HG03095 (cell line): ENCODE data around the gene CTTN.

Experiments
- ATAC-seq: cut with Tn5 transposase; IDR thresholded peaks from one replicate; pipeline ENCODE4 v1.9.1; 2021; ENCODE audit warnings: moderate library complexity; ENCODE audit not compliant: unreplicated experiment

The CTTN gene

DNA sequence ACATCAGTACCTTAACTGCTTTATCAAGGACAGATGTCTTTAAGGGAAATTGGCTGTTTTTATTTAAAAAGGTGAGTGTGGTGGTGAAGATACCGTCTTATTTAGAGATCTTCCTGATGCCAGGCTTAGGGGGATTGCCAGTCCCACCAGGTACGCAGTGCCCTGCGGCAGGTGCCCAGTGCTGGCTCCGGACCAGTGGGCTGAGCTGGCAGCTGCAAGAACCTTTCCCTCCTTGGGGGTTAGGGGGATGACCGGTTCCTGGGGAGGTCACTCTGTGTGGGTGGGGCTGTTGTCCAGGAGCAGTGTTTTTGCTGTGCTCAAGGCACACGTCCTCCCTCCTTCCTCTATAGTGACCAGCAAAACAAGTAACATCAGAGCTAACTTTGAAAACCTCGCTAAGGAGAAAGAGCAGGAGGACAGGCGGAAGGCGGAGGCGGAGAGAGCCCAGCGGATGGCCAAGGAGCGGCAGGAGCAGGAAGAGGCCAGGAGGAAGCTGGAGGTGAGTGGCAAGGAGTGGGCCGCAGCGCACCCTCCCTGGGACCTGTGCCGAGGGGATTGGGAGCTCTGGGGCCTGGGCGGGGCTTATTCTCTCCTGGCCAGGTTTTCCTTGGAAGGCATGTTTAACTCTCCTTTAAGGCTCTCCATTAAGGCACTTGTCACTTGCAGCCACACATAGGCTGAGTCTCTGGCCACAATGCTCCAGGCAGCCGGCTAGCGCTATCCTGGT, 30.5 kb downstream of the CTTN start:
- ATAC-seq = no peak

DNA sequence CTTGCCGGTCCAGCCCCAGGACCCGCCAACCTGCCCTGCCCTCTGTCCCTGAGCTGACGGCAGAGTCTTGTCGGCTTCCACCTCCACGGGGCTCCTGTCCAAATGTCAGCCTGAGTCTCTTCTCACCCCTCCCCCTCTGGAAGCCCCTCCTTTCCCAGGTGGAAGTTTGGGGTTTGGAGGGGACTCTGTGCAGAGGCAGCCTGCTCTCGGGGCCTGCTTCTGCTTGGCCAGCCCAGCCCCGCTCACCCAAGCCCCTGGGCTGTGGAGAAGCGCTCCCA, 31.0 kb downstream of the CTTN start:
- no peak for ATAC-seq

DNA sequence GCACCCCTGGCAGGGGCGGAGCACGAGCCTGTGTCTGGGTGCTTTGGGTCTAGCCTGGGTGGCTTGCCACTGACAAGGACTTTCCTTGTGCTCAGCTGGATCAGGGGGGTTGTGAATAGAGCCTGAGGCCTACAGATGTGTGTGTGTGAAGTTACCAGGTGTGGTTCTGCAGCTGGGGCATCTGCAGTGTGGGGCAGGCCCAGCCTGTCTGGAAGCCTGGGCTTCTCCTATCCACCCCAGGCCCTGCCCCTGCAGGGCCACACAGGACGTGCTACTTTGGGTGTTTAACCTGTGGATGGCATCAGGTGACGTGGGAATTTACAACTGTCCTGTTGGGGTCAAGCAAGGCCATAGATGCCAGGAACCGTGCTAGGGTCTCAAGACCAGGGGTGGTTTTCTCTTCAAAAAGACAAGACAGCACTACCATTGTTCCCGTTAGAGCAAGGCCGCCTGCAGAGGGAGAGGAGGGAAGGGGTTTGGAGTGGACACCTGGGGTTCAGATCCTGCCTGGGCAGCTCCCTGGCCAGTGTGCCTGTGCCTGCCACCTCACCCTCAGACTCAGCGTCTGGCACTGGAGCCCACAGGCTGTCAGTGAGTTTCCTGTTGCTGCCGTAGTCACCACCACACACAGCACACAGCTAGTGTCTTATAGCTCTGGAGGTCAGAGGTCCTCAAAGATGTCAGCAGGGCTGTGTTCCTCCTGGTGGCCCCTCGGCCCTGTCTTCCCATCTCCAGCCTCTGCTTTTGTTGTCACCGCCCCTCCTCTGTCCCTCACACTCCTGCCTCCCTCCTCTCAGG, 31.6 kb downstream of the CTTN start:
- no peak for ATAC-seq

DNA sequence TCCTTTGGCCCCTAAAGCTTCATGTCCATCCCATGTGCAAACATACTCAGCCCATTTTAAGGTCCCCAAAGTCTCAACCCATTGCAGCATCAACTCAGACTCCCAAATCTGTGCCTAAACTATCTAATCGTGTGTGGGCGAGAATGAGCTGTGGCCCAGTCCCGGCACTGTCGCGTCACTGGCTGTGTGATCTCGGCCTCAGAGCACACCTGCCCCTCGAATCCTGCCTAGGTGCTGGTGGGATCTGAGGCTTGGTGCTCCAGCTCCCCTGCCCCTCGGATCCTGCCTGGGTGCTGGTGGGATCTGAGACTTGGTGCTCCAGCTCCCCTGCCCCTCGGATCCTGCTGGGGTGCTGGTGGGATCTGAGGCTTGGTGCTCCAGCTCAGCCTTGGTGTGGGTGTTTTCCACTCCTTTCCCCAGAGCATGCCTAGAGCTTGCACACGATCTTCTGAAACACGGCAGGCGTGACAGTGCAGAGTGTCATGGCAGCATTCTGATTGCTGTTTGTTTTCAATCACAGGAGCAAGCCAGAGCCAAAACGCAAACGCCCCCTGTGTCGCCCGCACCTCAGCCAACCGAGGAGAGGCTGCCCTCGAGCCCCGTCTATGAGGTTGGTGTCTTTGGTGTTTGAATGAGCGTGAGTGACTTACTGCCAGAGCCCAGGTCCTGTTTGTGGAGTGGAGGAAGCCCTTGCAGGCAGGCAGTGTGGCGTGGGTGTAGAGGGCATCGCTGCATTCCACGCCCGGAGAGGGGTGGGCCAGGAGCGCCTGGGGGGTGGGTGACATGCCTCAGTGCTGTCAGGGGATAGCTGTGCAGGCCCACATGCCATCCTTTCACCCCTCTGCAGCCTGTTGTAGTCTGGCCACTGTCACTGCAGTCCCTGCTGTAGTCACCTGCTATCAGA, 32.6 kb downstream of the CTTN start:
- ATAC-seq = no peak

DNA sequence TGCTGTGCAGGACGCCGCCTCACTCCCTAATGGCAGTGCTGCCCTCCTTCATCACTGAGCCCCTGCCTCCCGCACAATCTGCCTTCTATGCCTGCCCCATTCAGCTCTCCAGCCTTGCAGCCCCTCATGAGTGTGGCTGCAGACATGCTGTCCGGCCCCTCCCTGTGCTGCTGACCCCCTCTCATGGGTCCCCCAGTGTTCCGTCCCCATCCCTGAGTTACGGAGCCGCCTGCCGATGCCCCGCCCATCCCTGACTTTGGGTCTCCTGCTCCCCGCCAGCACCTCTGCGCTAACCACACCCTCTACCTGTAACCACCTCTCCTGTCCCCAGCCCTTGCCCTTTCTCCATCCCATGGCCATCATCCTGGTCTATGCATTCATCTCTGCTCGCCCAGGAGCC, 33.3 kb downstream of the CTTN start:
- no peak for ATAC-seq

DNA sequence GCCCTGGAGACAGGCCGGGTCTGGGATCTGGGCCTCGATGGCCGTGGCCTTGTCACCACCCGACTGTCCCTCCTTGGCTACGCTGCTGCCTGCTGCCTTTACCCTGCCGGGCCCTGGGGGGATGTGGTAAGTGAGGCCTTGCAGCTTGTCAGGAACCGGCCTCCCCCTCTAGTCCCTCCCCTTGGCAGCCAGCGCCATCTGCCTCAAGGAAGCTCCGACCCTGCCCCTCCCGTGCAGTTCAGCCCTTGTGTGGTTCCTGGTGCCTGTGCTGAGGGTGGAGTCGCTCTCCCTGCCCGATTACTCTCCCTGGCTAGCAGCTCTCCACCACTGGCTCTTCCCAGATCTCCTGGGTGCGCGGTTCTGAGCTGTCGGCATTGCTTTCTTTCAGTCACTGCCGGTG, 33.7 kb downstream of the CTTN start:
- no peak for ATAC-seq

DNA sequence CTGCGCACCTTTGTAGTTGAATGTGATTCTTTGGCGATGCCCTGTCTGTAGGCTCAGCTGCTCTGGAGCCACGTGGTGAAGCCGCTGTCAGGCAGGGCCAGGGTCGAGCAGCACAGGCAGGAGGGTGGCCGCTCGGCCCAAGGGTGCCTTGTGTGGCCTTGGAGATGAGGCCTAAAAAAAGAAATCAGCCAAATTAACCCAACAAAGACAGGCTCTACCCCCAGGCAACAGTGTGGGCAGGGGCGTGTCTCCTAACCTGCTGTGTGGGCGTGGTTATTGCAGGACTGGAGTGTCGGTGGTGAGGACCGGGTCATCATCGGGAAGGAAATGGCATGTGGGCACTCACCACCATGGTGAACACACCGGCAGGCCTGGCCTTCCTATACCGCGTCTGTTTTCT, 34.3 kb downstream of the CTTN start:
- ATAC-seq = no peak

DNA sequence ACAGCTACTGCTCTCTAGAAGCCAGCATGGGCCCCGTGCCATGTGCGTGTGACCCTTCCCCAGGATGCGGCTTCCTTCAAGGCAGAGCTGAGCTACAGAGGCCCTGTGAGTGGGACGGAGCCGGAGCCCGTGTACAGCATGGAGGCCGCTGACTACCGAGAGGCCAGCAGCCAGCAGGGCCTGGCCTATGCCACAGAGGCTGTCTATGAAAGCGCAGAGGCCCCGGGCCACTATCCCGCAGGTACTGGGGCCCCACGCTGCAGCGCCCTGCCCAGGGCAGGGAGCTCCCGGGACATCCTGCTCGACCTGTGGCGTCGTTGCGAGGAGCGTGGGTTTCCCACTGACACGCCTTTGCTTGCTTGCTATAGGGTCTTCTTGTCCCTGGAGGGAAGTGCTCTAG, 34.7 kb downstream of the CTTN start:
- ATAC-seq = no peak

DNA sequence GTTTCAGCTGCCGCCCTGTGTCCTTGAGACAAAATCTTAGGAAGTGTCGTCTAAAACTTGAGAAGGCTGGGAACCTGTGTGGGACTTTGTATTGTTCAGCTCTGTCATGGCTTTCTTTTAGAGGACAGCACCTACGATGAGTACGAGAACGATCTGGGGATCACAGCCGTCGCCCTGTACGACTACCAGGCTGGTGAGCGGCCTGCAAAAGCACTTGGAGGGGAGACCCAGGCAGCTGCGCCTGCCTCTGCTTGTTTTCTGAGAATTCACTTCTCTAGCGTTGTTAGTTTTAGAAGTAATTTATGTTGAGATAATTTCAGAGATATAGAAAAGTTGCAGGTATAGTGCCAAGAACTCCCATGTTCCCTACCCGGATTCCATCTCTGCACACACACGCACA, 35.2 kb downstream of the CTTN start:
- ATAC-seq = no peak

DNA sequence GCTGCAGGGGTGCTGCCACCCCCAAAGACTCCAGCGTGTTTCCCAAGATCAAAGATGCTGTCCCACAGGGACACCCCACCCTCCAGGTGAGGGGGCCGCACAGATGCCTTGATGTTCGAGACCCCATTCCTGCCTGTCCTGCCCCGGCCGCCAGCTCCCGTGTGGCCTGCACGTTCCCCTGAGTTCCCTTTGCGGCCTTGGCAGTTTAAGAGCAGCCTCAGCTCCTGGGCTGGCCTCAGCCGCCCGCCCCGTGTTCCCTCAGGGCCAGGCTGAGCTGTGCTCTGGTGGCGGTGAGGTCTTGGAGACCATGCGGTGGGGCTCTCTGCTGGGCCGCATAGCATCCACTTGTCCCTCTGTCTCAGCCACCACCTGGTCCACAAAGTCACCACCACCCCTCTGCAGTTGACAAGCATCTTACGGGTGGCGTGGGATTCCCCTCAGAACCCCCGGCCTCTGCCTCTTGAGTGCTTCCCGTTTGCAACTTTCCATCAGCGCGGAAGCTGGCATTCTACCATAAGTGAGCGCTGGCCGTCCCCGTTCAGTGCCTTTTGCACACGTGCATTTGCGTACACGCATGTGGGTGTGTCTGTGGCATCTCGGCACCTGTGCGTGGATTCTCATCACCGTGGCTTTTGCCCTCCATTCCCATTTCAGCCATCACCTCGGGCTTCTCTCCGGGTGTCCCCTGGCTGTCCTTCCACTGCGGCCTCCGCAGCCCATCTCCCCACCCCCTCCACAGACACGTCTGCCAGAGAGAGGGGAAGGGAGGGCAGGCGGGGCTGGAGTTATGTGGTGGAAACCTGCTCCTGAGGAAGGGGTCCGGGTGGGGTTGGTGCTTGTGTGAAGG, 35.9 kb downstream of the CTTN start:
- ATAC-seq = no peak

DNA sequence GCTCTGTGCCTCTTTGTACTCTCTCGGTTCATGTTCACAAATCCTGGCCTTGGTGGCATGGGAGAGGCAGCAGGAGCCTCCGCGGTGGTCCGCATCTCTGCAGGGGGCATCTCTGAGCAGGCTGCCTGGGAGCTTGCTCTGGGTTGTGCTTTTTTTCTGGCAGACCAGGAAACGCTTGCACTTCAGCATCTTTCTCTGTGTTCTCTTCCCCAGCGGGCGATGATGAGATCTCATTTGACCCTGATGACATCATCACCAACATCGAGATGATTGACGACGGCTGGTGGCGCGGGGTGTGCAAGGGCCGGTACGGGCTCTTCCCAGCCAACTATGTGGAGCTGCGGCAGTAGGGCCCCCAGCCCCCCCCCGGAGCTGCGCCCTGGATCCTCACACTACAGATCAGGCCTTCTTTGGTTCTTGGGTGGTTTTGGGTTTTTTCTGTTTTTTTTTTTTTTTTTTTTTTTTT, 36.5 kb downstream of the CTTN start:
- ATAC-seq = no peak

DNA sequence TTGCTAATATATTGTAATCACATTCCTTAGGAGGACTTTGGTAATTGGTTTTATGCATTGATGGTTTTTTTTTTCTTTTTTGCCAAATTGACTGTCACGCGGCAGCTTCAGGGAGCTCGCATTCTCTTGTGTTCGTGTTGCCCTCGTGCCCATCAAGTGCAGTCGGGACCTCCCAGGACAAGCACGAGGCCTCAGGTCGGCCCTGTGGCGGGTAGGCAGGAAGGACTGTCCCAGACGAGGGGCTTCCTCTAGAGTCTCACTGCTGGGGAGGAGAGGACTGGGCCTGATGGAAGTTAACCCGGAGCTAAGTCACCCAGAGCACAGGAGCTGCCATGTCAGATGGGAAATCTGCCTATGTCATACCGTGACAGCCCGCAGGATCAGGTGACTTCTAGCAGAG, 37.0 kb downstream of the CTTN start:
- ATAC-seq = no peak

DNA sequence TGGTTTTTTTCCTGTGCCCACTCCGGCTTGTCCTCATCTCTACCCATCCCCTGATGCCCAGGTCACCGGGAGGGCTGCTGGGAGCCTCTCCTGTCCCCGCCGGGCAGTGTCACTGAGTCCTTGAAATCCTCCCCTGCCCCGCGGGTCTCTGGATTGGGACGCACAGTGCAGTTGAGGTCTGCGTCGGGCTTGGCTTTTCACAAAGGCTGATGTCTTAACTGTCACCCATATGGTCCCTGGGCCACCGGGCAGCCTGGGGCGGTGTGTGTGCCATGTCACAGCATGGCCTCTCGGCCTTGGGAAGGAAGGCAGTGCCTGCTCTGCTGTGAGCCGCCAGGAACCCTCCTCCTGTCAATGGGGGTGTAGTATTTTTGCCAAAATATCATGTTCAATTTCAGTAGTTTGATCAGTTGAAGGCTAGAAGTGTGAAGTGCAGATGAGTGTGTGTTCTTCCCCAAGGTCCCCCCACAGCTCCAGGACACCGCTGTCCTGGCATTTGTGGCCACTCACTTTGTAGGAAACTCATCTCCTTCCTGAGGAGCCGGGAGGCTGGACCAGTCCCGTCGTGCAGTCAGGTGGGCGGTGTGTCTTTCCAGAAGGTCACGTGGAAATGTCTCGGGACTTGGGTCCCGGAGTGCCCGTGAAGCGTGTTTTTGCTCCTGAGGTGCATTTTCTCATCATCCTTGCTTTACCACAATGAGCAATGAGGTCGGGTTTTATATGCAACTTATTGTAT, 37.6 kb downstream of the CTTN start:
- ATAC-seq = no peak

DNA sequence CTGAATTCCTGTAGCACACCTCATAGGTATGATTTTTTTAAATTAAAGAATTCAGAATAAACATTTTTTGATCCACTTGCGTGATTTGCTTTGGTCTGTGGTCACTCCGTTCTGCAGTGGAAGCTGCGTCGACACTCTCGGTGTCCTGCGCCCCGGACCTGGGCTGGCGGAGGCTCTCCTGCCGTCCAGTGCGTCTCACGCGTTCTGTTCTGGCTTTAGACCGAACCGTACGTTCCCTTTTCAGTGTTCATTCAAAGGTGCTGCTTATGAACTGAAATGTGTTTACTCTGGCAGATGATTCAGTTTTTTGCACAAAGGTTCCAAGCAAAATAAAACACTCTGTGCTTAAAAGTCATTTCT, 38.2 kb downstream of the CTTN start:
- ATAC-seq = no peak

DNA sequence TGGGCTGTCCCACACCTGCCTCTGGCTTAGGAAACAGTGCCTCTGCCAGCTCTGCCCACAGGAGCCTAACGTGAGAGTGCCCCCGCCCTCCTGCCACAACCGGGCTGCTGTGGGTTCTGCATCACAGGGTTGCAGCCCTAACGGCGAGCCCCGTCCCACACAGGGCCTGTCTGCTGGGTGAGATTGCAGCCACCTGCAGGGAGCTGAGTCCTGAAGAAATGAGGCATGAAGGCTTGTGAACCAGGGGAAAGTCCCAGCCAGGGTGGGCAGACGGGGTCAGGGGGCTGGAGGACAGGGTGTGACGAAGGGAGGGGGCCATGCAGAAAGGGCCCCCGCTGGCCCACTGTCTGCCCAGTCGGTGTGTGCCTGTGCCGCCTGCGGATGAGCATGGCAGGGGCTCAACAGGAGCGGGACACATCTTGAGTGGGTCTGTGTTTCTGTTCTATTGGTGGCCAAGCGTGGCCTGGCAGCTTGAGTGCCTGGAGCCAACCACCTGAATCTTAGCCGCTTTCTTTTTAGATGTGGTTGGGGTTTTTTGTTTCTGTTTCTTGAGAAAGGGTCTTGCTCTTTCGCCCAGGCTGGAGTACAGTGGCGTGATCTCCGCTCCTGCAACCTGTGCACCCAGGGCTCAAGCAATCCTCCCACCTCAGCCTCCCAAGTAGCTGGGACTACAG, 38.9 kb downstream of the CTTN start:
- ATAC-seq = no peak

DNA sequence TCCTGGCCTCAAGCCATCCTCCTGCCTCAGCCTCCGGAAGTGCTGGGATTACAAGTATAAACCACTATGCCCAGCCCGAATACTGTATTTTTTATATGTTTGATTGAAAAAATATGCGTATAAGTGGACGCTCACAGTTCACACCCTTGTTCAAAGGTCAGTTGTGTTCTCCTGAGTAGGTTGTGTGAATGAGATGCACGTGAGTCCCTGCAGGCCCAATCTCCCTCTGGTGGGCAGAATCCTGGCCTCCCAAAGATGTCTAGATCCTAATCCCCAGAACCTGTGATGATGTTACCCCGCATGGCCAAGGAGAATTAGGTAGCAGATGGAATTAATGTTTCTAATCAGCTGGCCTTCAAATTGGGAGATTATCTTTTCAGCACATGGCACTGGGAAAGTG, 41.9 kb downstream of the CTTN start:
- no peak for ATAC-seq

DNA sequence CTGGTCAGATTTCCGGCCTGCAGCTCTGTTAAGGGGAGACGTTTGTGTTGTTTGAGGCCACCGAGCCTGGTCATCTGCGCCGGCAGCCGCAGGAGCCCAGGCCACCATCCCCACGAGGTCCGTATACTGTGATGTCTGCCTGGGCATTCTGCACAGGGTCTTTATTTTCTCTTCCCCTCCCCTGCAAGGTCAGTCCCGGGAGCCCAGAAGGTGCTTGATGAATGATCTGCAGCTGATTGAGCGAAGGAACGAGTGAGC, 45.4 kb downstream of the CTTN start:
- ATAC-seq = no peak

DNA sequence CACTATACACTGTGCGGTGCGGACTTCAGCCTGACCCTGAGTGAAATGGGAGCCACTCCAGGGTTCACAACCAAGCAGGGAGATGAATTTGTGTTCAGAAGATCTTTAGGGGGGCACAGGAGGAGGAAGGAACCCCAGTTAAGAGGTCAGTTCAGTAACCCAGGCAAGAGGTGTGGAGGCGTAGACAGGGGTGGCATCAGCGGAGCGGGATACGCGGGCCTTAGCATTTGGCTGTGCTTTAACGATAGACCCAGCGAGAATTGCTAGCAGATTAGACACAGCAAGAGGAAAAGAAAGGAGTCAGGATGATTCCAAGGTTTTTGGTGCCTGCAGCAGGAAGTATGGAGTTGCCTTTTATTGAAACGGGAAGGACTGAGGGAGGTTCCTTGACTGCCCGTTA, 46.8 kb downstream of the CTTN start:
- no peak for ATAC-seq

DNA sequence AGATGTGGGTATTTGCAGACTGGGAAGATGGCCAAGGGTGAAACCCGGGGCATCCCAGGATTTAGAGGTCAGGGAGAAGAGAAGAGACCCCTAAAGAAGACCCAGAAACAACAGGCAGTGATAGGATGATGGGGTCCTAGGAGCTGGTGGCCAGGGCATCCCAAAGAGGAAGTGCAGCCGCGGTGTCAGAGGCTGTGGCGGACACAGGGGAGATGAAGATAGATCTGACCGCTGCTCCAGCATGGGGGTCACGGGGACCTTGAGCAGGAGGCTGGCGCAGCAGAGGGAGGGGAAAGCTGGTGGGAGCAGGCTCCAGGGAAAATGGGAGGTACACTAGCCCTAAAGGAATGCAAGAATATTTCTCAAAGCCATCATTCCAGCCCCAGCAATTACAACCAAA, 47.3 kb downstream of the CTTN start:
- no peak for ATAC-seq

DNA sequence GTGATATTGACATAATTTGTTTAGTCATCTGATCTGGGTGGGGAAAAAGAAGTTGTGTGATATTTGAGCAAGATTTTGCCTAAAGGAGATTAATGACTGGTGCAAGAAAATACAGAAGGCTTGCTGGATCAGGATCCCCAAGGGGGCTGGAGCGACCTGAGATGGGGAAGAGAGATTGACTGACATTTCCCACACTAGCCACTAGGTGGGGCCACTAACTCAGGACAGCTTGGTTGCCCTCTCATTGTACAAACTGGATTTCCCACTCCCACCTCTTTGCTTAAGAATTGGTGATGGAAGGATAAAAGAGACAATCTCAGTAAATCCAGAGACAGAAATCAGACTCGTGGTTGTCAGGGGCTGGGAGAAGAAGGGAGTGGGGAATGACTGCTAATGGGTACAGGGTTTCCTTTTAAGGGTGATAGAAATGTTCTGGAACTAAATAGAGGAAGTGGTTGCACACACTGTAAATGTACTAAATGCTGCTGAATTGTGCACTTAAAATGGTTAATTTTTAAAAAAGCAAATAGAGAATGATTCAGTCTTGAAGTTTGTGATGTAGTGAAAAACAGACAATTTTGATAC, 50.7 kb downstream of the CTTN start:
- no peak for ATAC-seq
